ENCODE results near the gene GALR2. TPM values are rescaled to one million over a fixed set of nuclear protein-coding genes. Genes with fewer than 3 reads are reported as not detected.
A peak's percentile ranks its signal among the peaks of the same experiment; 100 is the strongest.
"Not testable (repeated sequence)": the region's sequence is repeated elsewhere in the genome, so short reads cannot be mapped to it uniquely, and the experiment has no call there.

Gene GALR2
- total RNA-seq, 1 donor from 2014 or later: 3.3 TPM

GRCh38 chr17:76056882-76057281 lies 17.7 kb upstream of the GALR2 start:
- Mint-ChIP-seq H3K27me3 (ENCODE audit: unreplicated experiment) (no peaks in the 10 kb centered on the region), H3K4me1 (ENCODE audit: low read depth, unreplicated experiment) (no peaks in the 10 kb centered on the region), H3K9me3 (ENCODE audit: unreplicated experiment) (no peaks in the 10 kb centered on the region), H3K27ac (ENCODE audit: unreplicated experiment) (no peak overlapping the region), H3K36me3 (ENCODE audit: unreplicated experiment) (no peaks in the 10 kb centered on the region), H3K4me3 (ENCODE audit: unreplicated experiment) (no peak overlapping the region)
- no peak for DNase-seq
- no peak for TF ChIP-seq CTCF (IDR thresholded peaks at IDR 0.05; ENCODE audit: partially characterized antibody, unreplicated experiment)

- not testable (repeated sequence) for H3K4me3 Mint-ChIP-seq (ENCODE audit: unreplicated experiment); H3K27me3 Mint-ChIP-seq (ENCODE audit: unreplicated experiment); DNase-seq; H3K9me3 Mint-ChIP-seq (ENCODE audit: unreplicated experiment); H3K36me3 Mint-ChIP-seq (ENCODE audit: unreplicated experiment); H3K27ac Mint-ChIP-seq (ENCODE audit: unreplicated experiment); H3K4me1 Mint-ChIP-seq (ENCODE audit: low read depth, unreplicated experiment)
Observed at GRCh38 chr17:76058264-76058663, 16.3 kb upstream of the GALR2 start.

- H3K4me1 Mint-ChIP-seq (ENCODE audit: low read depth, unreplicated experiment): no peaks in the 10 kb centered on the region
Observed at GRCh38 chr17:76063875-76064546, 10.6 kb upstream of the GALR2 start.

GRCh38 chr17:76065775-76066174 lies 8.8 kb upstream of the GALR2 start:
- Mint-ChIP-seq H3K9me3 (ENCODE audit: unreplicated experiment) (no peaks in the 10 kb centered on the region), H3K36me3 (ENCODE audit: unreplicated experiment) (no peaks in the 10 kb centered on the region), H3K4me3 (ENCODE audit: unreplicated experiment) (no peak overlapping the region), H3K27ac (ENCODE audit: unreplicated experiment) (no peak overlapping the region), H3K27me3 (ENCODE audit: unreplicated experiment) (no peaks in the 10 kb centered on the region), H3K4me1 (ENCODE audit: low read depth, unreplicated experiment) (peaks cover 1% of the 10 kb centered on the region)
- DNase-seq: no peak
- TF ChIP-seq CTCF (IDR thresholded peaks at IDR 0.05; ENCODE audit: partially characterized antibody, unreplicated experiment): no peak

More at GRCh38 chr17:76063875-76064546, 10.6 kb upstream of the GALR2 start:
- TF ChIP-seq CTCF (IDR thresholded peaks at IDR 0.05; ENCODE audit: partially characterized antibody, unreplicated experiment): no peak
- Mint-ChIP-seq H3K27ac (ENCODE audit: unreplicated experiment) (no peak overlapping the region), H3K36me3 (ENCODE audit: unreplicated experiment) (no peaks in the 10 kb centered on the region), H3K9me3 (ENCODE audit: unreplicated experiment) (no peaks in the 10 kb centered on the region), H3K4me3 (ENCODE audit: unreplicated experiment) (no peak overlapping the region), H3K27me3 (ENCODE audit: unreplicated experiment) (no peaks in the 10 kb centered on the region)
- no peak for DNase-seq

- Mint-ChIP-seq H3K9me3 (ENCODE audit: unreplicated experiment) (peaks cover 4% of the 10 kb centered on the region), H3K27me3 (ENCODE audit: unreplicated experiment) (peaks cover 13% of the 10 kb centered on the region), H3K36me3 (ENCODE audit: unreplicated experiment) (no peaks in the 10 kb centered on the region), H3K4me1 (ENCODE audit: low read depth, unreplicated experiment) (peaks cover 7% of the 10 kb centered on the region), H3K4me3 (ENCODE audit: unreplicated experiment) (peak overlapping the region; percentile 93), H3K27ac (ENCODE audit: unreplicated experiment) (peak overlapping the region; percentile 73)
- no peak for TF ChIP-seq CTCF (IDR thresholded peaks at IDR 0.05; ENCODE audit: partially characterized antibody, unreplicated experiment)
- DNase-seq: no peak
Observed at GRCh38 chr17:76071531-76072147, 2.9 kb upstream of the GALR2 start.
